ENCODE data around the gene OR2M4.
"Not testable (repeated sequence)": the region's sequence is repeated elsewhere in the genome, so short reads cannot be mapped to it uniquely, and the experiment has no call there.

OR2M4 gene

GRCh38 chr1:248231117-248231516 lies at the start of gene OR2M4:
Gene OR2M4, plus strand, starts transcription at chr1:248231417. Its CDS starts 7,512 bp downstream, at chr1:248238929.
- Histone ChIP-seq H3K4me3 (ENCODE audit: low read length) (no peak within 1 kb of the TSS), H3K27me3 (ENCODE audit: control insufficient read depth, insufficient read depth, low read length) (no peaks in the 10 kb centered on the region), H3K36me3 (ENCODE audit: control insufficient read depth, insufficient read depth, low read length) (no peaks in the 10 kb centered on the region), H3K9ac (ENCODE audit: low read length) (no peak within 1 kb of the TSS), H3K4me1 (ENCODE audit: control insufficient read depth, insufficient read depth, low read length) (no peaks in the 10 kb centered on the region), H3K9me3 (ENCODE audit: control insufficient read depth, low read length) (no peaks in the 10 kb centered on the region)

- no peak overlapping the region for H3K4me3 ChIP-seq (ENCODE audit: low read length)
- no peaks in the 10 kb centered on the region for H3K36me3 ChIP-seq (ENCODE audit: control insufficient read depth, insufficient read depth, low read length)
- no peaks in the 10 kb centered on the region for H3K4me1 ChIP-seq (ENCODE audit: control insufficient read depth, insufficient read depth, low read length)
- no peaks in the 10 kb centered on the region for H3K9me3 ChIP-seq (ENCODE audit: control insufficient read depth, low read length)
- H3K9ac ChIP-seq (ENCODE audit: low read length): no peak overlapping the region
- H3K27me3 ChIP-seq (ENCODE audit: control insufficient read depth, insufficient read depth, low read length): no peaks in the 10 kb centered on the region
Measured at GRCh38 chr1:248183996-248184395, 47.2 kb upstream of the OR2M4 start.

DNA sequence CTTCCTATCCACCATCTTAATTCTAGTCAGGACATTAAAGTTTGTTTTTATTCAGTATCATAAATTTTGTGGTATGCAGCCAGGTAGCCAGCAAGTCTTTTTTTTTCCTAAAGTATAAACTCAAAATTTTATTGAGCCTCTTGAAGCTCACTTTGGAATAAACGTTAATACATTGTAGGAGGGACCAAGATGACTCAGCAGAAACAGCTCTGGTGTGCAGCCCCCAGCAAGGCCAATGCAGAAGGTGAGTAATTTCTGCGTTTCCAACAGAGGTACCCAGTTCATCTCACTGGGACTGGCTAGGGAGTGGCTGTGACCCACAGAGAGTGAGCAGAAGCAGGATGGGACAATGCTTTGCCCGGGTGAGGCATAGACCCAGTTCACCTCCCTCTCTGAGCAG lies 43.9 kb upstream of the OR2M4 start:
- Histone ChIP-seq H3K4me3 (ENCODE audit: low read length) (no peak overlapping the region), H3K9ac (ENCODE audit: low read length) (no peak overlapping the region), H3K36me3 (ENCODE audit: control insufficient read depth, insufficient read depth, low read length) (no peaks in the 10 kb centered on the region), H3K4me1 (ENCODE audit: control insufficient read depth, insufficient read depth, low read length) (no peaks in the 10 kb centered on the region), H3K9me3 (ENCODE audit: control insufficient read depth, low read length) (no peaks in the 10 kb centered on the region), H3K27me3 (ENCODE audit: control insufficient read depth, insufficient read depth, low read length) (no peaks in the 10 kb centered on the region)

DNA sequence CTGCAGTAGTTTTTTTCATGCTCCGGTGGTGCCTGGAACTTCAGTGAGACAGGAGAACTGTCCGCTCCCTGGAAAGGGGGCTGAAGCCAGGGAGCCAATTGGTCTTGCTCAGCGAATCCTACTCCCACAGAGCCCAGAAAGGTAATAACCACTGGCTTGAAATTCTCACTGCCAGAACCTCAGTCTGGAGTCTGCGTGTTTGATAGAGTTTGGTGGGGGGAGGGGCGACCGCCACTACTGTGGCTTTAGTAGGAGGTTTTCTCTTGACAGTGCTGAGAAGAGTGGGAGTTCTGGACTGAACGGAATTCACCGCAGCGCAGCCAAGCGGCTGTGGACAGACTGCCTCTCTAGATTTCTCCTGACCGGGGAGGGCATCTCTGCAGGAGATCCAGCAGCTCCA lies 42.2 kb upstream of the OR2M4 start:
- H3K9me3 ChIP-seq (ENCODE audit: control insufficient read depth, low read length): no peaks in the 10 kb centered on the region
- no peaks in the 10 kb centered on the region for H3K27me3 ChIP-seq (ENCODE audit: control insufficient read depth, insufficient read depth, low read length)
- H3K4me1 ChIP-seq (ENCODE audit: control insufficient read depth, insufficient read depth, low read length): no peaks in the 10 kb centered on the region
- H3K4me3 ChIP-seq (ENCODE audit: low read length): no peak overlapping the region
- H3K36me3 ChIP-seq (ENCODE audit: control insufficient read depth, insufficient read depth, low read length): no peaks in the 10 kb centered on the region
- H3K9ac ChIP-seq (ENCODE audit: low read length): no peak overlapping the region

GRCh38 chr1:248194117-248194516 lies 37.1 kb upstream of the OR2M4 start:
- Histone ChIP-seq H3K9ac (ENCODE audit: low read length) (no peak overlapping the region), H3K4me1 (ENCODE audit: control insufficient read depth, insufficient read depth, low read length) (no peaks in the 10 kb centered on the region), H3K9me3 (ENCODE audit: control insufficient read depth, low read length) (no peaks in the 10 kb centered on the region), H3K4me3 (ENCODE audit: low read length) (no peak overlapping the region), H3K27me3 (ENCODE audit: control insufficient read depth, insufficient read depth, low read length) (no peaks in the 10 kb centered on the region), H3K36me3 (ENCODE audit: control insufficient read depth, insufficient read depth, low read length) (no peaks in the 10 kb centered on the region)

DNA sequence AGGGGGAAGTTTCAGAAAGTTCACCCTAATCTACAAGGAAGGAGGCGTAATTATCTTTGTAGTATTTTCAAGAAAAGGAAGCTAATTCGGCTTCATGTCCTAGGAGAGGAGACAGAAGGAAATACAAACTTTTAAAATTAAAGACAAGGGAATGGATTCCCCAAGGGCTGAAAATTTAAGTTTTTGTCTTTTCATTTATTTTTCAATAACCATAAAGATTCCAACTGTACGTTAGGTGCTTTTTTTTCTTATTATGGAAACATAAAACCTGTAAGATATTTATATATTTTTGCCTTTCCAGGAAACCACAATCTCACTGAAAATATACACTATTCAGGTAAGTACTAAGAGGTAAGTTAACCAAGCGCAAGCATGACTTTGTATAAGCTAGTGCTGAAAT lies 34.3 kb upstream of the OR2M4 start, which contains the start of gene OR2M3:
OR2M3 (plus strand) TSS at position 301 of the 400 bp plus-strand sequence. CDS start 5,803 bp downstream, outside the sequence.
- Histone ChIP-seq H3K4me1 (ENCODE audit: control insufficient read depth, insufficient read depth, low read length) (no peaks in the 10 kb centered on the region), H3K4me3 (ENCODE audit: low read length) (no peak within 1 kb of the TSS), H3K36me3 (ENCODE audit: control insufficient read depth, insufficient read depth, low read length) (no peaks in the 10 kb centered on the region), H3K9me3 (ENCODE audit: control insufficient read depth, low read length) (no peaks in the 10 kb centered on the region), H3K9ac (ENCODE audit: low read length) (no peak within 1 kb of the TSS), H3K27me3 (ENCODE audit: control insufficient read depth, insufficient read depth, low read length) (no peaks in the 10 kb centered on the region)

- no peaks in the 10 kb centered on the region for H3K27me3 ChIP-seq (ENCODE audit: control insufficient read depth, insufficient read depth, low read length)
- no peaks in the 10 kb centered on the region for H3K4me1 ChIP-seq (ENCODE audit: control insufficient read depth, insufficient read depth, low read length)
- no peak overlapping the region for H3K9ac ChIP-seq (ENCODE audit: low read length)
- H3K36me3 ChIP-seq (ENCODE audit: control insufficient read depth, insufficient read depth, low read length): no peaks in the 10 kb centered on the region
- H3K4me3 ChIP-seq (ENCODE audit: low read length): no peak overlapping the region
- no peaks in the 10 kb centered on the region for H3K9me3 ChIP-seq (ENCODE audit: control insufficient read depth, low read length)
Measured at GRCh38 chr1:248215880-248216279, 15.3 kb upstream of the OR2M4 start.

DNA sequence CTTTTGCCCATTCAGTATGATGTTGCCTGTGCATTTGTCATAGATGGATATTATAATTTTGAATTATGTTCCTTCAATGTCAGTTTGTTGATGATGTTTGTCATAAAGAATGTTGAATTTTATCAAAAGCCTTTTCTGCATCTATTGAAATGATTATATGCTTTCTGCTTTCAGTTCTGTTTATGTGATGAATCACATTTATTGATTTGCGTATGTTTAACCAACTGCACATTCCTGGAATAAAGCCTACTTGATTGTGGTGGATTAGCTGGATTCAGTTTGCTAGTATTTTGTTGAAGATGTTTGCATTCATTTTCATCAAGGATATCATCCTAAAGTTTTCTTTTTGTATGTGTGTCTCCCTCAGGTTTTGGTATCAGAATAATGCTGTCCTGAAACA lies 5.7 kb upstream of the OR2M4 start:
- no peaks in the 10 kb centered on the region for H3K36me3 ChIP-seq (ENCODE audit: control insufficient read depth, insufficient read depth, low read length)
- no peaks in the 10 kb centered on the region for H3K9me3 ChIP-seq (ENCODE audit: control insufficient read depth, low read length)
- no peak overlapping the region for H3K4me3 ChIP-seq (ENCODE audit: low read length)
- H3K9ac ChIP-seq (ENCODE audit: low read length): no peak overlapping the region
- H3K27me3 ChIP-seq (ENCODE audit: control insufficient read depth, insufficient read depth, low read length): no peaks in the 10 kb centered on the region
- H3K4me1 ChIP-seq (ENCODE audit: control insufficient read depth, insufficient read depth, low read length): no peaks in the 10 kb centered on the region

- Histone ChIP-seq H3K4me3 (ENCODE audit: low read length) (no peak overlapping the region), H3K36me3 (ENCODE audit: control insufficient read depth, insufficient read depth, low read length) (no peaks in the 10 kb centered on the region), H3K9ac (ENCODE audit: low read length) (no peak overlapping the region), H3K9me3 (ENCODE audit: control insufficient read depth, low read length) (no peaks in the 10 kb centered on the region), H3K4me1 (ENCODE audit: control insufficient read depth, insufficient read depth, low read length) (no peaks in the 10 kb centered on the region), H3K27me3 (ENCODE audit: control insufficient read depth, insufficient read depth, low read length) (no peaks in the 10 kb centered on the region)
Measured at GRCh38 chr1:248229360-248229908, 1.8 kb upstream of the OR2M4 start.

DNA sequence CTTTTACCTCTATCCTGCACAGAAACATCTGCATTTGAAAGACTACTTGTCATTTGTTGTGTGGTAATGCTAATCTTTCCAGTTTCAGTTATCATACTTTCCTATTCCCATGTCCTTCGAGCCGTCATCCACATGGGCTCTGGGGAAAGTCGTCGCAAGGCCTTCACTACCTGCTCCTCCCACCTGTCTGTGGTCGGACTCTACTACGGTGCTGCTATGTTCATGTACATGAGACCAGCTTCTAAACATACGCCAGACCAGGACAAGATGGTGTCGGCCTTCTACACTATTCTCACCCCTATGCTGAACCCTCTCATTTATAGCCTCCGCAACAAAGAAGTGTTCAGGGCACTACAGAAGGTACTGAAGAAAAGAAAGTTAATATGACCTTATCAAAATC lies 8.3 kb downstream of the OR2M4 start:
- H3K4me3 ChIP-seq (ENCODE audit: low read length): no peak overlapping the region
- H3K36me3 ChIP-seq (ENCODE audit: control insufficient read depth, insufficient read depth, low read length): no peaks in the 10 kb centered on the region
- H3K9me3 ChIP-seq (ENCODE audit: control insufficient read depth, low read length): no peaks in the 10 kb centered on the region
- H3K9ac ChIP-seq (ENCODE audit: low read length): no peak overlapping the region
- no peaks in the 10 kb centered on the region for H3K4me1 ChIP-seq (ENCODE audit: control insufficient read depth, insufficient read depth, low read length)
- no peaks in the 10 kb centered on the region for H3K27me3 ChIP-seq (ENCODE audit: control insufficient read depth, insufficient read depth, low read length)

DNA sequence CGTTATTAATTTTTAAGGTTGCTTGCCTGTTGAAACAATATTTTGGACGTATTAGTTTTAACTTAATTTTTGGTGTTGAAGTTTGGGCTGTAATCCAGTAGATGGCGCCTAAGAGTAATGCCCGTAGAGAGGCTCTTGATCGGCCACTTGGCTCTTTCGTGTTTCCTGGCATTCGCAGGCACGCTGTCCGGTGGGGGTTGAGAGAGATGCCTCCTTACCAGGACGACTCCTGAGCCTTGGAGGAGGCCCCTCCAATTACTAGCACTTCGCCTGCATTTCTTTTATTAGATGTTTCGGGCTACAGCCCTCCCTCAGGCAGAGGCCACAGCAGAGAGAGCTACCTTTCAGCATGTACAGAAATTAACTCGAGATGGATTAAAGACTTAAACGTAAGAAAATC lies 12.0 kb downstream of the OR2M4 start:
- no peaks in the 10 kb centered on the region for H3K27me3 ChIP-seq (ENCODE audit: control insufficient read depth, insufficient read depth, low read length)
- H3K4me1 ChIP-seq (ENCODE audit: control insufficient read depth, insufficient read depth, low read length): no peaks in the 10 kb centered on the region
- H3K9ac ChIP-seq (ENCODE audit: low read length): no peak overlapping the region
- H3K9me3 ChIP-seq (ENCODE audit: control insufficient read depth, low read length): no peaks in the 10 kb centered on the region
- no peaks in the 10 kb centered on the region for H3K36me3 ChIP-seq (ENCODE audit: control insufficient read depth, insufficient read depth, low read length)
- H3K4me3 ChIP-seq (ENCODE audit: low read length): no peak overlapping the region

DNA sequence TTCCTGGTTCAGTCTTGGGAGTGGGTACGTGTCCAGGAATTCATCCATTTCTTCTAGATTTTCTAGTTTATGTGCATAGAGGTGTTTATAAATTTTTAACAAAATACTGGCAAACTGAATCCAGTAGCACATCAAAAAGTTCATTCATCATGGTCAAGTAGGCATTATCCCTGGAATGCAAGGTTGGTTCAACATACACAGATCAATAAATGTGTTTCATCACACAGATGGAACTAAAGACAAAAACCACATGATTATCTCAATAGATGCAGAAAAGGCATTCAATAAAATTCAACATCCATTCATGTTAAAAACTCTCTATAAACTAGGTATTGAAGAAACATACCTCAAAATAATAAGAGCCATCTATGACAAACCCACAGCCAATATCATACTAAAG lies 28.1 kb downstream of the OR2M4 start:
- not testable (repeated sequence) for H3K9ac ChIP-seq (ENCODE audit: low read length); H3K9me3 ChIP-seq (ENCODE audit: control insufficient read depth, low read length); H3K36me3 ChIP-seq (ENCODE audit: control insufficient read depth, insufficient read depth, low read length); H3K27me3 ChIP-seq (ENCODE audit: control insufficient read depth, insufficient read depth, low read length); H3K4me3 ChIP-seq (ENCODE audit: low read length); H3K4me1 ChIP-seq (ENCODE audit: control insufficient read depth, insufficient read depth, low read length)

DNA sequence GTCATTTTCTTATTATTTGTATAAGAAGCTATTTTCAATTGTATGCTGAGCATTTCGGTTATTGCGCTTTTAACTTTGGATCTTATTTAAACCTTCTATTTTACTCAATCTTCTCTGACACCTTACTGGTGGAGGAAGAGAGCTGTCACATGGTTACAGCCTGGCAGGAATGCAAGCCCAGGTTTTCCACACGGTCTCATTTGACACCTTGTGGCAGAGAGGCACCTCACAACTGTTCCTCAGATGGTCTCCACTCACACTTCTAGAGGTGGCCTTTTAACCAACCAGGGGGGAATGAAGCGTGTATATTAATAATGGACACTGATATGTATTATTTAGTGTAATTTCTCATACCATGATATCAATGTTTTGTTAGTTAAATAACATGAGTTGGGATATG lies 37.0 kb downstream of the OR2M4 start:
- H3K9me3 ChIP-seq (ENCODE audit: control insufficient read depth, low read length): no peaks in the 10 kb centered on the region
- no peaks in the 10 kb centered on the region for H3K4me1 ChIP-seq (ENCODE audit: control insufficient read depth, insufficient read depth, low read length)
- no peaks in the 10 kb centered on the region for H3K36me3 ChIP-seq (ENCODE audit: control insufficient read depth, insufficient read depth, low read length)
- H3K9ac ChIP-seq (ENCODE audit: low read length): no peak overlapping the region
- H3K4me3 ChIP-seq (ENCODE audit: low read length): no peak overlapping the region
- H3K27me3 ChIP-seq (ENCODE audit: control insufficient read depth, insufficient read depth, low read length): no peaks in the 10 kb centered on the region

Measured in mucosa of stomach (tissue), 1 donor.